Mammary epithelial cell (primary cell): ENCODE measurements around the gene SPART.

Experiments
- CTCF ChIP-seq, 2 donors: IDR thresholded peaks in 1 of 2; conservative IDR thresholded peaks in 1 of 2; 2 replicates each; pipeline ENCODE4 v1.5.1; 2011 to 2012; ENCODE audit warnings: inconsistent platforms in 2 of 2, low read length in 2 of 2, mild to moderate bottlenecking in 2 of 2, control low read depth in 1 of 2, low read depth in 1 of 2; ENCODE audit not compliant: insufficient read depth in 1 of 2; ENCODE audit errors: extremely low read depth in 1 of 2
- EZH2 ChIP-seq: IDR thresholded peaks from 2 replicates; pipeline ENCODE4 v1.6.1; 2012; ENCODE audit warnings: low read length, inconsistent platforms, borderline replicate concordance

- TF ChIP-seq CTCF (conservative IDR thresholded peaks at IDR 0.05 in 1 of 2, IDR thresholded peaks at IDR 0.05 in 1 of 2; ENCODE audit: extremely low read depth in 1 of 2, insufficient read depth in 1 of 2, low read depth in 1 of 2, low read length in 2 of 2), result no peak
- no peak for TF ChIP-seq EZH2
Measured at GRCh38 chr13:36342715-36343114, 3.5 kb downstream of the SPART start.
